H1 (cell line): ENCODE results near the gene PRKCA.

Experiments
- CEBPB ChIP-seq: IDR thresholded peaks from 2 replicates; pipeline ENCODE4 v1.6.1; 2012; ENCODE audit warnings: low read depth, low read length
- EZH2 ChIP-seq: fragments of 200-600 bp; sonication (generic); IDR thresholded peaks from 2 replicates; pipeline ENCODE4 v1.7.1; 2012; ENCODE audit warnings: low read depth, mild to moderate bottlenecking, moderate library complexity, low read length, inconsistent platforms; ENCODE audit not compliant: severe bottlenecking
- GABPA ChIP-seq: IDR thresholded peaks from 2 replicates; pipeline ENCODE4 v1.6.1; 2011; ENCODE audit warnings: mild to moderate bottlenecking, low read length, moderate library complexity, borderline replicate concordance; ENCODE audit not compliant: insufficient read depth
- KDM5A ChIP-seq: fragments of 200-600 bp; IDR thresholded peaks from 2 replicates; pipeline ENCODE4 v1.7.1; 2012; ENCODE audit warnings: mild to moderate bottlenecking, low read length, inconsistent platforms, mixed read lengths
- PHF8 ChIP-seq: fragments of 200-600 bp; sonication (generic); conservative IDR thresholded peaks from 2 replicates; pipeline ENCODE4 v1.7.1; 2012; ENCODE audit warnings: low read depth, mild to moderate bottlenecking, inconsistent platforms, low read length, moderate library complexity
- POLR2A ChIP-seq, 2 experiments: IDR thresholded peaks; 1 replicate in 1 of 2; 2 replicates in 1 of 2; pipeline ENCODE4 v1.6.1; 2011; ENCODE audit warnings: low read depth in 2 of 2, low read length in 2 of 2, mild to moderate bottlenecking in 2 of 2; ENCODE audit errors: control extremely low read depth in 1 of 2
- POLR2AphosphoS5 ChIP-seq: IDR thresholded peaks from 2 replicates; pipeline ENCODE4 v1.6.1; 2011; ENCODE audit warnings: low read depth, low read length
- RXRA ChIP-seq: IDR thresholded peaks from 2 replicates; pipeline ENCODE4 v1.6.1; 2011; ENCODE audit warnings: low read depth, mild to moderate bottlenecking, low read length, moderate library complexity; ENCODE audit not compliant: insufficient read depth
- TAF1 ChIP-seq: IDR thresholded peaks from 2 replicates; pipeline ENCODE4 v1.6.1; 2011; ENCODE audit warnings: mild to moderate bottlenecking, low read depth, low read length
- ZNF274 ChIP-seq: IDR thresholded peaks from 2 replicates; pipeline ENCODE4 v1.7.0; 2012; ENCODE audit warnings: low read length, borderline replicate concordance; ENCODE audit errors: extremely low read depth
- TF ChIP-seq, protein P1 (sequence below), 3 experiments: IDR thresholded peaks; 1 replicate in 2 of 3; 2 replicates in 1 of 3; pipeline versions ENCODE4 v1.5.1 to v1.6.1; 2011; ENCODE audit warnings: low read length in 3 of 3, mild to moderate bottlenecking in 3 of 3, inconsistent platforms in 2 of 3, low read depth in 1 of 3, moderate library complexity in 1 of 3; ENCODE audit not compliant: insufficient read depth in 1 of 3; ENCODE audit errors: control extremely low read depth in 1 of 3

- TF ChIP-seq POLR2A (IDR thresholded peaks at IDR 0.05; ENCODE audit: control extremely low read depth in 1 of 2, low read depth in 2 of 2, low read length in 2 of 2), result no peak
- no peak for TF ChIP-seq RXRA
- TF ChIP-seq, protein P1, sequence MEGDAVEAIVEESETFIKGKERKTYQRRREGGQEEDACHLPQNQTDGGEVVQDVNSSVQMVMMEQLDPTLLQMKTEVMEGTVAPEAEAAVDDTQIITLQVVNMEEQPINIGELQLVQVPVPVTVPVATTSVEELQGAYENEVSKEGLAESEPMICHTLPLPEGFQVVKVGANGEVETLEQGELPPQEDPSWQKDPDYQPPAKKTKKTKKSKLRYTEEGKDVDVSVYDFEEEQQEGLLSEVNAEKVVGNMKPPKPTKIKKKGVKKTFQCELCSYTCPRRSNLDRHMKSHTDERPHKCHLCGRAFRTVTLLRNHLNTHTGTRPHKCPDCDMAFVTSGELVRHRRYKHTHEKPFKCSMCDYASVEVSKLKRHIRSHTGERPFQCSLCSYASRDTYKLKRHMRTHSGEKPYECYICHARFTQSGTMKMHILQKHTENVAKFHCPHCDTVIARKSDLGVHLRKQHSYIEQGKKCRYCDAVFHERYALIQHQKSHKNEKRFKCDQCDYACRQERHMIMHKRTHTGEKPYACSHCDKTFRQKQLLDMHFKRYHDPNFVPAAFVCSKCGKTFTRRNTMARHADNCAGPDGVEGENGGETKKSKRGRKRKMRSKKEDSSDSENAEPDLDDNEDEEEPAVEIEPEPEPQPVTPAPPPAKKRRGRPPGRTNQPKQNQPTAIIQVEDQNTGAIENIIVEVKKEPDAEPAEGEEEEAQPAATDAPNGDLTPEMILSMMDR (IDR thresholded peaks at IDR 0.05; ENCODE audit: control extremely low read depth in 1 of 3, insufficient read depth in 1 of 3, low read depth in 1 of 3, low read length in 3 of 3), result no peak
- TF ChIP-seq GABPA, result no peak
- TF ChIP-seq KDM5A, result no peak
- no peak for TF ChIP-seq POLR2AphosphoS5
- TF ChIP-seq EZH2, result no peak
- no peak for TF ChIP-seq TAF1
- no peak for TF ChIP-seq ZNF274
- TF ChIP-seq PHF8, result no peak
- no peak for TF ChIP-seq CEBPB
Measured at GRCh38 chr17:66720567-66720966, 418.2 kb downstream of the PRKCA start.
